Activated effector memory CD4-positive, alpha-beta T cell treated with anti-CD3 and anti-CD28 coated beads, Interleukin-2, amount 50 U/mL, for 16 hours (primary cell): ENCODE results near the gene PELI3.
"Not testable (repeated sequence)": the region's sequence is repeated elsewhere in the genome, so short reads cannot be mapped to it uniquely, and the experiment has no call there.

ENCODE experiments used
- DNase-seq: peaks from one replicate; pipeline ENCODE4 v3.0.0-alpha.2; 2020

Gene PELI3

GRCh38 chr11:66447012-66447411 is 19.7 kb upstream of the PELI3 start:
- no peak for DNase-seq

DNA sequence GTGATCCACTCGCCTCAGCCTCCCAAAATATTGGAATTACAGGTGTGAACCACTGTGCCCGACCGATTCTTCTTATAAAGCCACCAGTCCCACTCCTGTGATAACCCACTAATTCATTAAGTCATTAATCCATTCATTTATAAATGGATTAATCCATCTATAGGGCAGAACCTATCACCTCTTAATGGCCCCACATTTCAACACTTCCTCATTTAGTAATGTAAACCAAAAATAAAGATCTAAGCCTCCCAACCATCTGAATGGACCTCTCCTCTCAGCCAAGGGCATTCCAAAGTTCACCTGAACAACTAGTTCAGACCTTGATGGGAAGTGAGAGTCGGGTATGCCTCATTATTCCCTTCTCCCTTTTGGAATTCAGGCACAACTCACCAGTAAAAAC is 18.2 kb upstream of the PELI3 start:
- DNase-seq: no peak

DNA sequence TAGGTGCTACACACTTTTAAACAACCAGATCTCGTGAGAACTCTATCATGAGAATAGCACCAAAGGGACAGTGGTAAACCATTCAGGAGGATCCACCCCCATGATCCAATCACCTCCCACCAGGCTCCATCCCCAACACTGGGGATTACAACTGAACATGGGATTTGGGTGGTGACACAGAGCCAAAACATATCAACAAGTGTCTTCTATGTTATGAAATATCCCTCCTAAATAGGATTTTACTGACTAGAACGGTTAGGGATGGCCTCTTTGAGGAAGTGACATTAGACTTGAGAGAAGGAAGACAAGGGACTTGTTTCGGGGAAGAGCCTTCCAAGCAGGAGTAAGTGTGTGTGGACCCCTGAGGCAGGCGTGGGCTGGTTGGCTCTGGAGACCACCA is 16.1 kb upstream of the PELI3 start:
- DNase-seq: no peak

DNA sequence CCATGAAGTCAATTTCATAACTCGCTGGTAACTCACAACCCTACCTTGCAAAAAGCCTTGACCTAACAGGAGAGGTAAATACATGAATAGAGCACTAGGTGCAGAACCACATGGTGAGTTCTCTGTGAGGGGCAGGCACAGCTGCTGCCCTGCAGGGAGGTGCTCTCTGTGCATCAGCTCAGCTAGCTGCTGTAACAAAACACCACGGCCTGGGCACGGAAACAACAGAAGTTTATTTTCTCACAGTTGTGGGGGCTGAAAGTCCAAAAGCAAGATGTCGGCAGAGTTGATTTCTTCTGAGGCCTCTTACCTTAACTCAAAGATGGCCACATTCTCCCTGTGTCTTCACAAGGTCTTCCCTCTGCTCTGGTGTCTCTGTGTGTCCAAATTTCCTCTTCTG is 15.0 kb upstream of the PELI3 start:
- DNase-seq: no peak

GRCh38 chr11:66454247-66454646 is 12.5 kb upstream of the PELI3 start:
- DNase-seq: no peak

- DNase-seq: no peak
These were observed 11.9 kb upstream of the PELI3 start for GRCh38 chr11:66454828-66455227.

DNA sequence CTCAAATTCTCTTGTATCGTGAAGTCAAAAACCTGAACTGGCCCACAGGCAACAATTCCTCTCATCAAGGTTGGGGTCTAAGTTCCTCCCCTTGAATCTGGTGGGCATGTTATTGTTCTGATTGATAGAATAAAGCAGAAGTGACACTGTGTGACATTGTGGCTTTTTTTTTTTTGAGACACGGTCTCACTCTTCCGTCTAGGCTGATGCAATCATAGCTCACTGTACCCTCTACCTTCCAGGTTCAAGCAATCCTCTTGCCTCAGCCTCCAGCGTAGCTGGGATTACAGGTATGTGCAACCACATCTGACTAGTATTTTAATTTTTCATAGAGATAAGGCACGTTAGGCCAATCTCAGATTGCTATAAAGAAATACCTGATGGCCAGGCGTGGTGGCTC is 8.9 kb upstream of the PELI3 start:
- DNase-seq: no peak

GRCh38 chr11:66459138-66459778 is 7.4 kb upstream of the PELI3 start:
- DNase-seq: no peak

- no peak for DNase-seq
These were observed 4.7 kb upstream of the PELI3 start for GRCh38 chr11:66462010-66462409.

DNA sequence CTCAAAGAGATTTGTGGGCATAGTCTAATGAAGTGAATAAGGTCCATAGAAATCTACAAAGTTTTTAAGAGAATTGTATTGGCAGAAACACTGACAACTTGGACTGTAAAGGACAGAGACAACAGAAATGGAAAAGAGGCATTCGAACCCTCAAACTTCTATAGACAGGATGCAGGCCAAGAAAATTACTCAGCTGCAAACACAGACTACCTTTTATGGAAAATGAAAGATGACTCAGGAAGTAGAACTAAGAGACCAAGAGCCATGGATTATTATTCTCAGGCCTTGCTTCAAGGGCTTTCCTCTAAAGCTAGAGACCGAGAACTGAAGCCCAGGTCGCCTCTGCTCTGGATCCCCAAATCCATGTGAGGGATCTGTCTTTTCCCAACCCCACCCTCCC is 3.8 kb upstream of the PELI3 start:
- DNase-seq: no peak

- DNase-seq: not testable (repeated sequence)
These were observed 2.6 kb upstream of the PELI3 start for GRCh38 chr11:66464116-66464515.

DNA sequence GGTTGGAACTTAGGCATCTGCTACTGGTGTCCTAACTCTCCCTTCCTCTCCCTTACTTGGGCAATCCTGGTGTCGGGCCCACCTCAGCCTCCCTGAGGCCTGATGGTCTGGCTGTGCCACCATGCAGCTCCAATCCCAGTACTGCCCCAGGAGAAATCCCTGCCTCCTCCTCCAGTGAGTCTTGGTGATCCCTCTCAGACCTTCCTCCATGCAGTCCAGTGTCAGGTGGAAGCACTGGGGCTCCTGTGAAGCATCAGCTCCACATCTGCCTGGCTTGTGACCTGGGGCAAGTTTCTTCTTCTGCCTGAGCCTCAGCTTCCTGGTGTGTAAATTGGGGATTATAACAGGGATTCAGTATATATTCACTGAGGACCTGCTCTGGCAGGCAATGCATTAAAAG is 1.8 kb upstream of the PELI3 start:
- no peak for DNase-seq

DNA sequence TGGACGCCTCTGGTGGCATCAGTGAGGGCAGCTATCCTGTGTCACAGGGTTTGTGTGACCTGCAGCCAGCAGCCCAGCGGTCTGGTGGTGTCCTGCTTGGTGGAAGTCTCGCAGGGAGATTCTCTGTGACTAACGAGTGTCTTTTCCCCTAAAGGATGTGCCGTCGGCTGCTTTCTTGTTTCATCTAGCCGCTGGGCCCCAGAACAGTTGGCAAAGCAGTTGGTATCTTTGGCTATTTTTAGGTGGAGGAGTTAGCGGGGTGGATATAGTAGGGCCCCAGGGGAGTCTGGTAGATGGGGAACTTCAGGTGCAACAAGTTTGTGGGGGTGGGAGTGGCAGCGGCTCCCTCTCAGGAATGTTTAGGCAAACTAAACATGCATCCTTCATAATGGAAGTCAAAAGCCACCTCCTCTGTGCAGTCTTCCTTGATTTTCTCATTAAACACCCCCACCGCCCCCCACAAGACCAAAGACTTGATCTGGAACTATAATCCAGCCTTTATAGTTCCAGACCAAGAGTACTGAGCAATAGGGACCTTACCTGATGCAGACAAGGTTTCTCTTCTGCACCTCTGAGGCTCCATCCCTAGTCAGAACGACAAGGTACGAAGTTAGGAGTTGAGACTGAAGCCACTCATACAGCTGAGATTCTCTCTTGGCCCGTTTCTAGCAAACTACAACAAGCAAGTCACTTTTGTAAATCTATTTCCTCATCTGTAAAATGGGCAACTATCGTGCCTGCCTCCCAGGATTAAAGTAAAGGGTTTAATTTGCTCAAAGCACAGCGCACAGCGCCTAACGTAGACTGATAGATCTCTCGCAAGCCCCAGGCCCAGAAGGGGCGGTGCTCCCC is 1.1 kb upstream of the PELI3 start:
- no peak for DNase-seq

GRCh38 chr11:66467034-66467659 is 442 bp downstream of the PELI3 start:
- DNase-seq: no peak

DNA sequence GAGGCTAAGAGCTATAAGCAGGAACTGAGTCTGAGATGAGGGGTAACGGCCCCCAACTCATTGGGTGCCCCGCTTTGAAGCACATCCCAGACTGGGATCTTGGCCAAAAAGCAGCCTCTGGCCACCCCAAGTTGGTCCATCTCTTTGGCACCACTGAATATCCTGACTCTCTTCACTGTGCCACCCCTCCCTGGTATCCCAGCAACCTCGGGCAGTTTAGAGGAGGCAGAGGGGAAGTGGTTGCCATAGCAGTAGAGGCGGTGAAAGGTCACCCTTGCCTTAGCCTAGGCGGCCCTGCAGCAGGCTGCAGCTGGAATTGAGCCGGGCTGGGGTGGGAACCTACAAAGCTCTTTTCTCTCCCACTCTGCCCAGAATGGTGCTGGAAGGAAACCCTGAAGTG is 1.1 kb downstream of the PELI3 start:
- DNase-seq: no peak

- DNase-seq: no peak
These were observed 2.0 kb downstream of the PELI3 start for GRCh38 chr11:66468691-66469090.

DNA sequence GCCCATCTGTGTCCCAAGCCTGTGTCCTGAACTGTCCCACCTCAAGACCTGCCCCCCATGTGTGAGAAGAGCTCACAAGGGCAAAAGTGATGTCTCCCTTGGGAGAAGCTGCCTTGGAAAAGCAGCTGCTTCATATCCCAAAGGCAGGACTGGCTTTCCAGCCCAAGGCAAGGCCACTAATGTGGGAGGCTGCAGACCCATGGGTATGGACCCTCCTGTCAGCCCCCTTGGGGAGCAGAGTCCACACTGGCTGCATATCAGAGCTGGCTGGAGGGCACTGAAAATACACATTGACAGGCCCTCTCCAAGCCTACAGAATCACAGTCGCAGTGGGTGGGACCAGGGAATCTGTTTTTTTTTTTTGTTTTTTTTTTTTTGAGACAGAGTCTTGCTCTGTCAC is 2.7 kb downstream of the PELI3 start:
- no peak for DNase-seq

DNA sequence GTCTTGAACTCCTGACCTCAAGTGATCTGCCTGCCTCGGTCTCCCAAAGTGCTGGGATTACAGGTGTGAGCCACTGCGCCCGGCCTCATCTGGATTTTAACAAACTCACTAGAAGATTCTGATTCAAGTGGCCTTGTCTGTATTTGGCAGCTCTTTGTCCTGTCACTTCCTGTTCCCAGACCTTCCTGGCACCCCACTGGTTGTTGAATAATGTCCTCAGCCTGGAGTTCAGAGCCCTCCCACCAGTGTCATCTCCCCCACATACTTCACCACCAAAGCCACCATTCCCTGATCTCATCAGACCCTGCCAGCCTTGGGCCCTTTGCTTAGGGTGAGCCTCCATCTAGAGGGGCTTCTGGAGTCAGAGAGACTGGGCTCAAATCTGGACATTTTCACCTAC is 3.3 kb downstream of the PELI3 start:
- DNase-seq: no peak

DNA sequence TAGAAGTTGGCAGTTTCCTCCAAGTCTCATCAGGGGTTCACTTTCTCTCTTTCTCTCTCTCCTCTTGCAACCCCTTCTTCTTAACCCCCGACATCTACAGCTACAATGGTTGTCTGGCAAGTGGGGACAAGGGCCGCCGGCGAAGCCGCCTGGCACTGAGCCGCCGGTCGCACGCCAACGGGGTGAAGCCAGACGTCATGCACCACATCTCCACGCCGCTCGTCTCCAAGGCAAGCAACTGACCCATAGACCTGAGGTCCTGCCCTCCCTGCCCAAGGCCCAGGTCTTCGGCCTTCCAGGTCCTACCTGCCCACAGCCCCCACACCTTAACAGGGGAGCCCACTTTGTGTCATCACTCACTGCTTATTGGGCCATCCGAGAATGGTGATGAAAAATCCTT is 4.4 kb downstream of the PELI3 start:
- no peak for DNase-seq

GRCh38 chr11:66472054-66472453 is 5.3 kb downstream of the PELI3 start:
- no peak for DNase-seq

GRCh38 chr11:66473167-66473566 is 6.5 kb downstream of the PELI3 start:
- DNase-seq: no peak

GRCh38 chr11:66473608-66474515 is 7.2 kb downstream of the PELI3 start:
- no peak for DNase-seq
